Type B pancreatic cell (in vitro differentiated cells): ENCODE results near the gene DCP1A. TPM values are rescaled to one million over a fixed set of nuclear protein-coding genes. Genes with fewer than 3 reads are reported as not detected.
A peak's percentile ranks its signal among the peaks of the same experiment; 100 is the strongest.

Experiments
- DNase-seq: peaks from one replicate; pipeline ENCODE4 v3.0.0; 2021; ENCODE audit warnings: mixed read lengths; ENCODE audit not compliant: unreplicated experiment; ENCODE audit errors: extremely low spot score
- H3K27ac Mint-ChIP-seq: 2 replicates; pipeline ENCODE4 v1.8.0; 2021; ENCODE audit warnings: mild to moderate bottlenecking, mixed read lengths
- H3K27me3 Mint-ChIP-seq: 2 replicates; pipeline ENCODE4 v1.8.0; 2021; ENCODE audit warnings: mixed read lengths
- H3K36me3 Mint-ChIP-seq: 2 replicates; pipeline ENCODE4 v1.8.0; 2021; ENCODE audit warnings: mixed read lengths
- H3K4me1 Mint-ChIP-seq: one replicate; pipeline ENCODE4 v1.8.0; 2021; ENCODE audit warnings: mixed read lengths; ENCODE audit not compliant: unreplicated experiment
- H3K4me3 Mint-ChIP-seq: 2 replicates; pipeline ENCODE4 v1.8.0; 2021; ENCODE audit warnings: mild to moderate bottlenecking, mixed read lengths
- H3K9me3 Mint-ChIP-seq: 2 replicates; pipeline ENCODE4 v1.8.0; 2021; ENCODE audit warnings: mixed read lengths
- CTCF ChIP-seq: fragments of 200-600 bp; sonication (generic); conservative IDR thresholded peaks from 2 replicates; pipeline ENCODE4 v1.5.0; 2021; ENCODE audit warnings: antibody characterized with exemption, mild to moderate bottlenecking
- total RNA-seq: library from RNA; stranded (reverse); gene quantifications from 2 replicates; pipeline ENCODE4 v1.2.1, GENCODE V29; 2021; ENCODE audit warnings: low replicate concordance

The DCP1A gene
- total RNA-seq, 1 donor from 2014 or later = 31.4 TPM

GRCh38 chr3:53242155-53242554 lies 105.2 kb downstream of the DCP1A start:
- Mint-ChIP-seq H3K27ac (peak overlapping the region; percentile 50), H3K4me3 (no peak overlapping the region), H3K4me1 (peaks cover 21% of the 10 kb centered on the region), H3K9me3 (no peaks in the 10 kb centered on the region), H3K27me3 (no peaks in the 10 kb centered on the region), H3K36me3 (peaks cover 23% of the 10 kb centered on the region)
- no peak for DNase-seq
- TF ChIP-seq CTCF = no peak

- Mint-ChIP-seq H3K36me3 (peaks cover 16% of the 10 kb centered on the region), H3K27me3 (no peaks in the 10 kb centered on the region), H3K9me3 (no peaks in the 10 kb centered on the region), H3K4me1 (peaks cover 21% of the 10 kb centered on the region), H3K27ac (no peak overlapping the region), H3K4me3 (no peak overlapping the region)
- TF ChIP-seq CTCF = no peak
- DNase-seq = no peak
Measured at GRCh38 chr3:53240989-53241972, 106.1 kb downstream of the DCP1A start.

- no peak for DNase-seq
- Mint-ChIP-seq H3K4me1 (peaks cover 21% of the 10 kb centered on the region), H3K4me3 (no peak overlapping the region), H3K9me3 (no peaks in the 10 kb centered on the region), H3K36me3 (peaks cover 9% of the 10 kb centered on the region), H3K27ac (no peak overlapping the region), H3K27me3 (no peaks in the 10 kb centered on the region)
- TF ChIP-seq CTCF = no peak
Measured at GRCh38 chr3:53239800-53240199, 107.5 kb downstream of the DCP1A start.

GRCh38 chr3:53238886-53239285 lies 108.5 kb downstream of the DCP1A start:
- H3K27ac Mint-ChIP-seq = no peak overlapping the region
- no peaks in the 10 kb centered on the region for H3K27me3 Mint-ChIP-seq
- peaks cover 21% of the 10 kb centered on the region for H3K4me1 Mint-ChIP-seq
- no peak for DNase-seq
- H3K4me3 Mint-ChIP-seq = no peak overlapping the region
- H3K9me3 Mint-ChIP-seq = no peaks in the 10 kb centered on the region
- TF ChIP-seq CTCF = no peak
- peaks cover 9% of the 10 kb centered on the region for H3K36me3 Mint-ChIP-seq

GRCh38 chr3:53238051-53238850 lies 109.1 kb downstream of the DCP1A start:
- no peak for DNase-seq
- H3K27ac Mint-ChIP-seq = peak overlapping the region; percentile 88
- H3K4me3 Mint-ChIP-seq = peak overlapping the region; percentile 53

More at GRCh38 chr3:53238051-53238850, 109.1 kb downstream of the DCP1A start:
- peaks cover 14% of the 10 kb centered on the region for H3K4me1 Mint-ChIP-seq
- H3K27me3 Mint-ChIP-seq = no peaks in the 10 kb centered on the region
- H3K36me3 Mint-ChIP-seq = peaks cover 12% of the 10 kb centered on the region
- TF ChIP-seq CTCF = no peak
- H3K9me3 Mint-ChIP-seq = no peaks in the 10 kb centered on the region
